KBM-7 (cell line): ENCODE results near the gene PHF13.

ENCODE experiments used
- DNase-seq: peaks from one replicate; pipeline ENCODE4 v3.0.0-alpha.2; 2015
- in situ Hi-C: fragments of 300-500 bp; cut with MboI; formaldehyde crosslinking; loops from 2 replicates; pipeline ENCODE4 v1.14.3; 2020; ENCODE audit warnings: low sequenced_read_pairs, low pct_unique_long_range_greater_than_20kb, mixed read lengths

Gene PHF13

DNA sequence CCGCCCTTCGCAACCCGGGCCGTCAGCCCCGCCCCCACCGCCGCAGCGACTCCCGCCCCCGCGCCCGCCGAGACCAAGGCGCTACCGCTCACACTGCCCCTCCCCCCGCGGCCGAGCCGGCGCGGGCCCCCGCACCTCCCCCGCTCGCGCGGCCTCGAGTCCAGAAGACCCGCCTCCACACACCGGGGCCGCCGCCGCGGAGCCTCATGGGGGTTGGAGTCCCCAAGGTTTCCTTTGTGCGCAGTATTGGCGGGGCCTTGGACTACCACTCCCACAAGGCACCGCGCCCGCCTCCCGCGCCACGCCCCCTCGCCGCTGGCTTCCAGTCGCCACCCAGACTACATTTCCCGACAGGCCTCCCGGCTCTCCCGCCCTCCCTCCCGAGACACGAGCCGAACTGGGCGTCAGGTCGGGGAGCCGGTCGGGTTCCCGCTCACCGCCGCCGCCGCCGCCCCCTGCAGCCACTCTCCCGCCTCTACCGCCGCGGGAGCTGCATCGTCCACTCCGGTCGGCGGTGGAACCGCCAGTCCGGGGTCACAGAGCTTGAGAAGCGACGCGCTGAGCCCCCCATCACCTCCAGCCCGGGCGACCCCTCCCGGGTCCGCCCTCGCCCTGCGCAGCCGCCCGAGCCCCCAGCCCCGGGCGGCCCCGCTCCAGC is at the start of gene PHF13:
Gene PHF13, plus strand, starts transcription at position 371 of the 658 bp plus-strand sequence. CDS start 336 bp downstream, outside the sequence.
- DNase-seq, result peak; percentile 99

DNA sequence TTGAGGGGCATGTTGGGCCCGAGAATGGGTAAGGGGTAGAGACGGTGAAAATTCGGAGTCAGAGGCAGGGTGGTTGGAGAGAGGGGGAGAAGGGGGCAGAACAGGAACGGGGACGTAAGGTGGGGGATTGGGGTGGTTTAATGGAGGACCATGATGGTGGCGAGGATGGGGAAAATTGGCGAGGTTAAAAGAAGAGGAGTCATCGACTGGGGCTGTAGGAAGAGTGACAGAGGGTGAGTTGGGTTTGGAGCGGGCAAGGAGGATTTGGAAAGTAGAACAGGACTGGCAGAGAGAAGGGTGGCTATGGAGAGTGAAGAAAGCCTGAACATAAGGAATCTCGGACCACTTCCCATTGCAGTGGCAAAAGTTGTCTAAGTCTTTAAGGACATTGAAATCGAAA is 44.5 kb upstream of the PHF13 start:
- in situ Hi-C loops, result no loop called here
- no peak for DNase-seq

More for the DNA sequence above, at the start of gene PHF13:
- in situ Hi-C loops, result no loop called here

DNA sequence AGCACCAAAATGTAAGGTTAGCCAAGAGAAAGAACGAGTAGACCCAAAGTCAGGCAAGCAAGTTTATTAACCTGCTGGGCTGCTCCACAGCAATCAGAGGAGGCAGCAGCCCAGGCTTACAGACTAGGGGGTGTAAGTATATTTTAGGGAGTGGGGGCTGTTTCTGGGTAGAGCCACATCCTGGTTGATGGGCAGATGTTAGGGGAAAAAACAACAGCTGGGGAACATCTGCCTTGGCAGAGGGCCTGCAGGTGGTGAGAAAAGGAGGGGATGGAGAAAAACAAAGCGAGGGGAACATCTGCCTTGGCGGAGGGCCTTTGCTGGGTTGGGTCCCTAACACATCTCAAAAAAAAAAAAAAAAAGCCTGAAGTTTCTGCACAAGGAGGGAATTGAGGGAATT is 43.4 kb upstream of the PHF13 start:
- DNase-seq, result no peak

DNA sequence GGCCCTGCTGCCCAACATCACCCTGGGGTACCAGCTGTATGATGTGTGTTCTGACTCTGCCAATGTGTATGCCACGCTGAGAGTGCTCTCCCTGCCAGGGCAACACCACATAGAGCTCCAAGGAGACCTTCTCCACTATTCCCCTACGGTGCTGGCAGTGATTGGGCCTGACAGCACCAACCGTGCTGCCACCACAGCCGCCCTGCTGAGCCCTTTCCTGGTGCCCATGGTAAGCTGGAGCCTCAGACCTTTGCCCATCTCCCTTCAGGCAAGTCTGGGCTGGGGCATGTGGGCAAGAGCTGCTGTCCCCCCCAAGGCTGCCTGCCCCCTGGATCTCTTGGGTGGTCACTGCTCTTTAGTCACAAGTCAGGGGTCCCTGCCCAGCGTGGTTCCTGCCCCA is 42.5 kb upstream of the PHF13 start:
- in situ Hi-C loops, result no loop called here
- no peak for DNase-seq

More for the DNA sequence above, 43.4 kb upstream of the PHF13 start:
- in situ Hi-C loops, result no loop called here

DNA sequence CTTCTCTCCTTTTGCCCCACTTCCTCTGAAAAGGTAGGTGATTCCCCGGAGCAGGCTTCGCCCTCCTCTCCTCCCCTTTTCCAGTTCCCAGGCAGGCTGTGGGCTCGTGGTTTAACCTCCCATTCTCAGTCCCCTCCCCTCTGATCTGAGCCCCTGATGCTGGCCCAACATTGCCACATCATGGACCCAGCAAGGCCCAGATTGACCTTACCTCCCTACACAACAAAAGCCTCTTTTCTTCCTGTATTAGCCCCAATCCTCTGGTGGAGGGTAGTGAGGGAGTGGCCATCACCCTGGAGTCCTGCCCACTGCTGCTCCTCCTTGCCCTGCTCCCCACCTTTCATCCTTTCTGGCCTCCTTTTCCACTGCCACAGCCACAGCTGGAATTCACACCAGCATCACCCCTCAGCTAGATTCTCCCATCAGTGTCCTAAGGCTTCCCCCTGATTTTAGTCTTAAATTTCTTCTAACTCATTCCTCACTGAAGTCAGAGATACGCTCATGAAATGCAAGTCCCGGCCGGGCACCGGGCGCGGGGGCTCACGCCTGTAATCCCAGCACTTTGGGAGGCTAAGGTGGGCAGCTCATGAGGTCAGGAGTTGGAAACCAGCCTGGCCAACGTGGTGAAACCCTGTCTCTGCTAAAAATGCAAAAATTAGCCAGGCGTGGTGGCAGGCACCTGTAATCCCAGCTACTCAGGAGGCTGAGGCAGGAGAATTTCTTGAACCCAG is 40.7 kb upstream of the PHF13 start:
- in situ Hi-C loops, result no loop called here
- no peak for DNase-seq

DNA sequence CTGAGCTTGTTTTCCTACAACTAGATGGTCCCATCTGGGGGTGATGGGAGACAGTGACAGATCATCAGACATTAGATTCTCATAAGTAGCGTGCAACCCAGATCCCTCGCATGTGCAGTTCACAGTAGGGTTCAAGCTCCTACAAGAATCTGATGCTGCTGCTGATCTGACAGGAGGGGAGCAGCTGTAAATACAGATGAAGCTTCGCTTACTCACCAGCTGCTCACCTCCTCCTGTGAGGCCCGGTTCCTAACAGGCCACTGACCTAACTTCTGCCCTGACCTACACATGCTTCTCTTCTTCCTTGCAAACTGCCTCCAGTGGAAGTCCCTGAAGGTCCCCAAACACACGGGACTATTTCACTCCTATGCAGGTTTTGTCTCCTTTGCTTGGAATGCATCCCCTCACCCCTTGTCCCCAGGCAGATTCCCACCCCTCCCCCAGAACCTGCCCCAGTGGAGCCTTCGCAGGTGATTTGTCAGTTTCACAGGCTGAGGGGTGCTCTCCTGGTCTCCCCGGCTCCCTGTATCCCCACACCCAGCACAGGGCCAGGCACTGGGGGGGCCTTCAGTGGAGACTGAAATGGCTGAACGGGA is 39.4 kb upstream of the PHF13 start:
- in situ Hi-C loops, result no loop called here
- no peak for DNase-seq

DNA sequence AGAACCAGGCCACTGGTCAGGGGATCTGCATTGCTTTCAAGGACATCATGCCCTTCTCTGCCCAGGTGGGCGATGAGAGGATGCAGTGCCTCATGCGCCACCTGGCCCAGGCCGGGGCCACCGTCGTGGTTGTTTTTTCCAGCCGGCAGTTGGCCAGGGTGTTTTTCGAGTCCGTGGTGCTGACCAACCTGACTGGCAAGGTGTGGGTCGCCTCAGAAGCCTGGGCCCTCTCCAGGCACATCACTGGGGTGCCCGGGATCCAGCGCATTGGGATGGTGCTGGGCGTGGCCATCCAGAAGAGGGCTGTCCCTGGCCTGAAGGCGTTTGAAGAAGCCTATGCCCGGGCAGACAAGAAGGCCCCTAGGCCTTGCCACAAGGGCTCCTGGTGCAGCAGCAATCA is 38.7 kb upstream of the PHF13 start:
- in situ Hi-C loops, result no loop called here

DNA sequence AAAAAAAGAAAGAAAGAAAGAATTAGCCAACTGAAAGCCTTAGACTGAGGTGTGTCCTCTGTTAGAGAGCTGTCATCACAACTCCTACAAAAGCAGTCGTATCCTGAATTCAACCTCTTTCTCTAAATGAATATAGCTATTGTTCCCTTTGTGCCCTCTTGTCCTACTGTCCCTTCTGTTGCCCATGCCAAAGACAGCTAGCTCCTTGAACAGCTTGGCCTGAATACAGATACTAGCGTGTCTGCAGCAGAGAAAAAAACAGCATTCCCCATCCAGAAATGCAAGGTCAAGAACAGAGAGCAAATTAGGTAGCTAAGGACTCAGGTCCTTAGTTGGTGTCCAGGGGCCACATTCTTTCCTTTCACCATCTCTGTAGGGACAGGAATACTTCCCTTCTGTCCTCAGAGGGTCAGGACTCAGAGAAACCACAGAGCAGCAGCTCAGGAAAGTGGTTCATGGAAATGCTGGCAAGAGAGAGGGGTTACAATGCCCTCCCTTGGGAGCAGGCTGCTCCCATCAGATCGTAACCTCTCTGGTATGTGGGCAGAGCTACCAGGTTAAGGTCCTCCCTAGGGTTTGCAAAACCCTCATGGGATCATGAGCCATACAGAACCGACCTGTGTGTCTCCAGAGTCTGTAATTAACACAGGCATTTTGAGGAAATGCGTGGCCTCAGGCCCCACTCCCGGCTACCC is 35.6 kb upstream of the PHF13 start:
- no peak for DNase-seq
- in situ Hi-C loops, result no loop called here

More for the DNA sequence above, 38.7 kb upstream of the PHF13 start:
- DNase-seq, result no peak

DNA sequence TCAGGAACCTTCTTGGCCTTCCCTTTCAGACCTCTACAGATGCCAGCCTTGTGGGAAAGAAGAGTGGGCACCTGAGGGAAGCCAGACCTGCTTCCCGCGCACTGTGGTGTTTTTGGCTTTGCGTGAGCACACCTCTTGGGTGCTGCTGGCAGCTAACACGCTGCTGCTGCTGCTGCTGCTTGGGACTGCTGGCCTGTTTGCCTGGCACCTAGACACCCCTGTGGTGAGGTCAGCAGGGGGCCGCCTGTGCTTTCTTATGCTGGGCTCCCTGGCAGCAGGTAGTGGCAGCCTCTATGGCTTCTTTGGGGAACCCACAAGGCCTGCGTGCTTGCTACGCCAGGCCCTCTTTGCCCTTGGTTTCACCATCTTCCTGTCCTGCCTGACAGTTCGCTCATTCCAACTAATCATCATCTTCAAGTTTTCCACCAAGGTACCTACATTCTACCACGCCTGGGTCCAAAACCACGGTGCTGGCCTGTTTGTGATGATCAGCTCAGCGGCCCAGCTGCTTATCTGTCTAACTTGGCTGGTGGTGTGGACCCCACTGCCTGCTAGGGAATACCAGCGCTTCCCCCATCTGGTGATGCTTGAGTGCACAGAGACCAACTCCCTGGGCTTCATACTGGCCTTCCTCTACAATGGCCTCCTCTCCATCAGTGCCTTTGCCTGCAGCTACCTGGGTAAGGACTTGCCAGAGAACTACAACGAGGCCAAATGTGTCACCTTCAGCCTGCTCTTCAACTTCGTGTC is 34.7 kb upstream of the PHF13 start:
- DNase-seq, result no peak
- in situ Hi-C loops, result no loop called here

DNA sequence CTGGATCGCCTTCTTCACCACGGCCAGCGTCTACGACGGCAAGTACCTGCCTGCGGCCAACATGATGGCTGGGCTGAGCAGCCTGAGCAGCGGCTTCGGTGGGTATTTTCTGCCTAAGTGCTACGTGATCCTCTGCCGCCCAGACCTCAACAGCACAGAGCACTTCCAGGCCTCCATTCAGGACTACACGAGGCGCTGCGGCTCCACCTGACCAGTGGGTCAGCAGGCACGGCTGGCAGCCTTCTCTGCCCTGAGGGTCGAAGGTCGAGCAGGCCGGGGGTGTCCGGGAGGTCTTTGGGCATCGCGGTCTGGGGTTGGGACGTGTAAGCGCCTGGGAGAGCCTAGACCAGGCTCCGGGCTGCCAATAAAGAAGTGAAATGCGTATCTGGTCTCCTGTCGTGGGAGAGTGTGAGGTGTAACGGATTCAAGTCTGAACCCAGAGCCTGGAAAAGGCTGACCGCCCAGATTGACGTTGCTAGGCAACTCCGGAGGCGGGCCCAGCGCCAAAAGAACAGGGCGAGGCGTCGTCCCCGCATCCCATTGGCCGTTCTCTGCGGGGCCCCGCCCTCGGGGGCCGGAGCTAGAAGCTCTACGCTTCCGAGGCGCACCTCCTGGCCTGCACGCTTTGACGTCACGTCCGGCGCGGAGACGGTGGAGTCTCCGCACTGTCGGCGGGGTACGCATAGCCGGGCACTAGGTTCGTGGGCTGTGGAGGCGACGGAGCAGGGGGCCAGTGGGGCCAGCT is 34.0 kb upstream of the PHF13 start, which contains the start of gene ZBTB48:
Gene ZBTB48, plus strand, starts transcription at position 621 of the 745 bp plus-strand sequence. CDS start 616 bp downstream, outside the sequence.
- in situ Hi-C loops, result no loop called here

DNA sequence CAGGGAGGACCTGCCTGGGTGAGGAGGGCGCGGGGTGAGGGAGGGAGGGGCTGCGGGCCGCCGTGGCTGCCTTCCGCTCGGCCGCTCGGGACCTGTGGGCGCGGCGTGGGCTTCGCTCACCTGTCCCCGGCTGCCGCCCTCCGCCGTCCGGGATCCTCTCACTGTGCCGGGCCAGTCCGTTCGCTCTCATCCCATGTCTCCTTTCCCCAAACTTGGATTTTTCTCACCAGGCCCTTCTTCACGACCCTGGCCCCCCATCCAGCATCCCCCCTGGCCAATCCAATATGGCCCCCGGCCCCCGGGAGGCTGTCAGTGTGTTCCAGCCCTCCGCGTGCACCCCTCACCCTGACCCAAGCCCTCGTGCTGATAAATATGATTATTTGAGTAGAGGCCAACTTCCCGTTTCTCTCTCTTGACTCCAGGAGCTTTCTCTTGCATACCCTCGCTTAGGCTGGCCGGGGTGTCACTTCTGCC is 33.4 kb upstream of the PHF13 start:
- in situ Hi-C loops, result no loop called here
- peak; percentile 60 for DNase-seq

More for the DNA sequence above, 34.0 kb upstream of the PHF13 start, which contains the start of gene ZBTB48:
- peak; percentile 96 for DNase-seq

DNA sequence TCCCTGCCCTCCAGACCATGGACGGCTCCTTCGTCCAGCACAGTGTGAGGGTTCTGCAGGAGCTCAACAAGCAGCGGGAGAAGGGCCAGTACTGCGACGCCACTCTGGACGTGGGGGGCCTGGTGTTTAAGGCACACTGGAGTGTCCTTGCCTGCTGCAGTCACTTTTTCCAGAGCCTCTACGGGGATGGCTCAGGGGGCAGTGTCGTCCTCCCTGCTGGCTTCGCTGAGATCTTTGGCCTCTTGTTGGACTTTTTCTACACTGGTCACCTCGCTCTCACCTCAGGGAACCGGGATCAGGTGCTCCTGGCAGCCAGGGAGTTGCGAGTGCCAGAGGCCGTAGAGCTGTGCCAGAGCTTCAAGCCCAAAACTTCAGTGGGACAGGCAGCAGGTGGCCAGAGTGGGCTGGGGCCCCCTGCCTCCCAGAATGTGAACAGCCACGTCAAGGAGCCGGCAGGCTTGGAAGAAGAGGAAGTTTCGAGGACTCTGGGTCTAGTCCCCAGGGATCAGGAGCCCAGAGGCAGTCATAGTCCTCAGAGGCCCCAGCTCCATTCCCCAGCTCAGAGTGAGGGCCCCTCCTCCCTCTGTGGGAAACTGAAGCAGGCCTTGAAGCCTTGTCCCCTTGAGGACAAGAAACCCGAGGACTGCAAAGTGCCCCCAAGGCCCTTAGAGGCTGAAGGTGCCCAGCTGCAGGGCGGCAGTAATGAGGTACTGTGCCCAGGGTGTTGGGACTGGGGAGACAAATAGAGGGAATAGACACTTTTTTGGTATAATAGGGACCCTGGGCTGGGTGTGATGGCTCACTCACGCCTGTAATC is 32.7 kb upstream of the PHF13 start:
- DNase-seq, result peak; percentile 73
- in situ Hi-C loops, result no loop called here

DNA sequence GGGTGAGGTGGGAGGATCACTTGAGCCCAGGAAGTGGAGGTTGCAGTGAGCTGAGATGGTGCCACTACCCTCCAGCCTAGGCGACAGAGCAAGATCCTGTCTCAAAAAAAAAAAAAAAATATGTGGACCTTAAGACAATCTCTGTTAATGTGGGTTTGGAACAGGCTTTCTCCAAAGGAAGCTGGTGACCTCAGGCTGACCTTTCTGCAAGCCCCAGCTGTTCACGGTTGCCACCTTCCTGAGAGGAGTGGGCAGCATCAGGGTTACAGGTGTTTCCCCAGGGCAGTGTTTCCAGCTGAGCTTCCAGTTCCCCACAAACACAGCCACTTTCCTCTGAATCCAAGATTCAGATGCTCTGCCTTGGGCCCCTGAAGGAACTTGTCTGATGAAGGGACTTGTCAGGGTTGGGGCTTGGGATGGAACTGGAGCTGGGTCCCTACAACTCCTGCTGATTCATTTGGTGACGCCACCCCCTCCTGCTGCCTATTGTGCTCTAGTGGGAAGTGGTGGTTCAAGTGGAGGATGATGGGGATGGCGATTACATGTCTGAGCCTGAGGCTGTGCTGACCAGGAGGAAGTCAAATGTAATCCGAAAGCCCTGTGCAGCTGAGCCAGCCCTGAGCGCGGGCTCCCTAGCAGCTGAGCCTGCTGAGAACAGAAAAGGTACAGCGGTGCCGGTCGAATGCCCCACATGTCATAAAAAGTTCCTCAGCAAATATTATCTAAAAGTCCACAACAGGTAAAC is 31.8 kb upstream of the PHF13 start:
- DNase-seq, result peak; percentile 77
- in situ Hi-C loops, result no loop called here

DNA sequence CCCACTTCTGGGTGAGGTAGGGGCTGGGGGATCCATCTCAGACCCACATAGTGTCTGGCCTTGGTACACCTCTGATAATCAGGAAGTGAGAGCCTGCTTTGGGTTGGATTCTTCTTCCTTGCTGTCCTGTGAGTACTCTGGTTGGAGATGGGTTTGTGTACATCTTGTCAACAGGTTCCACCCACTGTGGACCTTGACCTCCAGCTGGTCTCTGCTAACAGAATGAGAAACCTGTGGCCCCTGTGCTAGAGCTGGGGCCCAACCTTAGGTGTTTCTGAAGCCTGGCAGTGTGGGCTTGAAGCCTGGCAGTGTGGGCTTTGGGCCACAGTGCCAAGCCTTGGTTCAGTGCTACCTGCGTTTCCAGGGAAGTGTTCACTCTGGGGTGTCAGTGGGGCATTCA is 31.2 kb upstream of the PHF13 start:
- no peak for DNase-seq
- in situ Hi-C loops, result no loop called here

DNA sequence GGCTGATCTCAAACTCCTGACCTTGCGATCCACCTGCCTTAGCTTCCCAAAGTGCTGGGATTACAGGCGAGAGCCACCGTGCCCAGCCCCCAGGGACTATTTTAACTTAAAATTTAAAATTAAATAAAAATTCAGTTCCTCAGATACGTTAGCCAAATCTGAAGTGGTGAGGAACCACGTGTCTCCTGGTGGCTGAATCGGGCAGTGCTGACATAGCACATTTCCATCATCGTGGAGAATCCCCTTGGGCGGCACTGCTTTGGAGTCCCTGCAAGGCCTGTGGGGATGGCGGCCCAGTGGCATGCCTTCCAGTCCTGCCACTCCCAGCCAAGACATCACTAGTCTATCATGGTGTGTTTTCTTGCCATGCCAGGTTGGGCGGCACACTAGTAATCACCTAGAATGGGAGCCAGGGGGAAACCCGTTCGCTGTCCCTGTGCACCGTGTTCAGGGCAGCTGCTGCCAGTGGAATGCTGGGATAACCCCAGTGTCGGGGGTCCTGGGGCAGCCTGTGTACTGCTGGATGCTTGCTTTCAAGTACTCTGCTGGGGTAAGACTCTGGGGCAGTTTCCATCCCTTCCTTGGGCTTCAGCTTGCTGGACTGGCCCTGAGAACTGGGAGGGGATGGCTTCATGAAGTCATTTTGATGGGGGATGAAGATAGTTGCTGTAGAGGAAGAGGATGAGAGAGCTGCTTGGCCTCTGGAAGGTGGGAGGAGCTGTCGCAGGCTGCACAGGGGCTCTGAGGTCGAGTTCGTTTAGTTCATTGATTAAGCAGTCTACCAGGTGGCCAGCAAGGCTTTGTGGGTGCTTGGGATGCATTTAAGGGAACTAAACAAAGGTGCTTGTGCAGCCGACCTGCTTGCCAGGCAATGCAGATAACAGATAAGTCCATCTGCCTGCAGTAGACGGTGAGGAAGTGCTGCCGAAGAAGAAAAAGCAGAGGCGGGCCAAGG is 29.1 kb upstream of the PHF13 start:
- in situ Hi-C loops, result no loop called here
- DNase-seq, result no peak
